T-cell (primary cell): ENCODE data around the gene HNRNPF. TPM values are rescaled to one million over a fixed set of nuclear protein-coding genes. Genes with fewer than 3 reads are reported as not detected.
A peak's percentile ranks its signal among the peaks of the same experiment; 100 is the strongest.
"Not testable (repeated sequence)": the region's sequence is repeated elsewhere in the genome, so short reads cannot be mapped to it uniquely, and the experiment has no call there.

Experiments
- ATAC-seq, 4 experiments: fragments of 200-7000 bp in 3 of 4; fragments of 150-1000 bp in 1 of 4; cut with Tn5 transposase; replicated peaks in 1 of 4; 1 replicate in 3 of 4; 2 replicates in 1 of 4; pipeline ENCODE4 v1.10.0; 2021; ENCODE audit warnings: moderate library complexity in 3 of 4, mild to moderate bottlenecking in 2 of 4, moderate number of reproducible peaks in 1 of 4
- CTCF ChIA-PET, 2 donors: fragments of 300-600 bp; sonication (Branson Sonifier 250); formaldehyde crosslinking; loops; one replicate each; lab custom pipeline; 2022; ENCODE audit warnings: antibody characterized with exemption in 2 of 2; lab: Charles Lee
- POLR2A ChIA-PET, 2 donors: fragments of 300-600 bp; sonication (Branson Sonifier 250); formaldehyde crosslinking; loops; one replicate each; lab custom pipeline; 2022; ENCODE audit warnings: antibody characterized with exemption in 2 of 2; lab: Charles Lee
- DNase-seq, 35 experiments: peaks; one replicate each; pipeline versions ENCODE4 v3.0.0 to v3.0.0-alpha.2; 2013 to 2023
- H3K27ac ChIP-seq: one replicate; pipeline ENCODE4 v1.5.1; 2013; ENCODE audit warnings: low read length
- H3K27me3 ChIP-seq, 2 experiments: replicated peaks in 1 of 2; 1 replicate in 1 of 2; 2 replicates in 1 of 2; pipeline versions ENCODE4 v1.6.1 to v1.7.0; 2013; ENCODE audit warnings: low read length in 1 of 2, mixed read lengths in 1 of 2; ENCODE audit not compliant: control insufficient read depth in 2 of 2, insufficient read depth in 2 of 2; ENCODE audit errors: extremely low read depth in 1 of 2
- H3K36me3 ChIP-seq, 2 donors: 1 replicate in 1 of 2; 2 replicates in 1 of 2; pipeline versions ENCODE4 v1.6.1 to v1.7.0; 2013; ENCODE audit warnings: low read length in 1 of 2; ENCODE audit not compliant: control insufficient read depth in 2 of 2, insufficient read depth in 1 of 2; ENCODE audit errors: extremely low read depth in 1 of 2
- H3K4me1 ChIP-seq, 2 experiments: 1 replicate in 1 of 2; 2 replicates in 1 of 2; pipeline versions ENCODE4 v1.6.1 to v1.7.0; 2013; ENCODE audit warnings: low read length in 2 of 2, mixed read lengths in 1 of 2; ENCODE audit not compliant: insufficient read depth in 2 of 2, control insufficient read depth in 1 of 2; ENCODE audit errors: extremely low read depth in 1 of 2
- H3K4me3 ChIP-seq, 2 donors: 1 replicate in 1 of 2; 2 replicates in 1 of 2; pipeline versions ENCODE4 v1.5.1 to v1.7.0; 2013; ENCODE audit warnings: mild to moderate bottlenecking in 2 of 2, low read length in 1 of 2, moderate library complexity in 1 of 2; ENCODE audit not compliant: control insufficient read depth in 1 of 2; ENCODE audit errors: extremely low read depth in 1 of 2
- H3K9me3 ChIP-seq: 2 replicates; pipeline ENCODE4 v1.7.0; 2013
- H3K27ac Mint-ChIP-seq, 2 donors: one replicate each; pipeline ENCODE4 v1.8.0; 2020 to 2021; ENCODE audit warnings: mild to moderate bottlenecking in 2 of 2, mixed read lengths in 2 of 2
- H3K27me3 Mint-ChIP-seq, 2 donors: one replicate each; pipeline ENCODE4 v1.8.0; 2021 to 2022; ENCODE audit warnings: mixed read lengths in 2 of 2
- H3K36me3 Mint-ChIP-seq: one replicate; pipeline ENCODE4 v1.8.0; 2021; ENCODE audit warnings: mixed read lengths
- H3K4me1 Mint-ChIP-seq, 3 donors: one replicate each; pipeline ENCODE4 v1.8.0; 2020 to 2022; ENCODE audit warnings: mixed read lengths in 3 of 3, mild to moderate bottlenecking in 1 of 3
- H3K4me3 Mint-ChIP-seq, 3 donors: one replicate each; pipeline ENCODE4 v1.8.0; 2020 to 2022; ENCODE audit warnings: mild to moderate bottlenecking in 3 of 3, mixed read lengths in 3 of 3, moderate library complexity in 3 of 3
- H3K9me3 Mint-ChIP-seq, 3 donors: one replicate each; pipeline ENCODE4 v1.8.0; 2020 to 2022; ENCODE audit warnings: mixed read lengths in 3 of 3
- WGBS: methylation state at CpG from one replicate; pipeline ENCODE4 v1.1.5; 2013; ENCODE audit warnings: missing lambda C conversion rate; ENCODE audit not compliant: insufficient coverage; 5-methylcytosine and 5-hydroxymethylcytosine counted together
- total RNA-seq, 35 experiments: library from RNA in 6 of 35; stranded (reverse) in 6 of 35; fragments of 120-200 nt in 1 of 35; gene quantifications; one replicate each; pipeline versions ENCODE4 v1.2.1 to v1.2.4 and lab custom pipeline; 2013 to 2026

The HNRNPF gene
- total RNA-seq, 5 donors from 2014 or later (not counting 1 experiment from before 2014, with no cell fraction given): 124 to 224 (median 206) TPM

GRCh38 chr10:43452356-43452914, 43.4 kb upstream of the HNRNPF start:
- Histone ChIP-seq H3K4me3 (peak overlapping the region in 1 of 2 donors; percentile 13), H3K27ac (peak overlapping the region; percentile 94), H3K9me3 (no peaks in the 10 kb centered on the region), H3K36me3 (no peaks in the 10 kb centered on the region), H3K4me1 (peaks cover 34 to 62% of the 10 kb centered on the region in 2 experiments), H3K27me3 (no peaks in the 10 kb centered on the region)
- H3K27me3 Mint-ChIP-seq: no peaks in the 10 kb centered on the region
- peaks cover 3% of the 10 kb centered on the region for H3K36me3 Mint-ChIP-seq
- CTCF ChIA-PET: interaction anchor here (0.6 to 1.7 kb wide), 5 partner anchors 10 to 641 kb away, joined by 3 to 5 read pairs (median 3); partner anchors contain the start of gene HNRNPF (in 1 of the 2)
- WGBS: 17% methylated on average over 3 of the region's 4 CpGs
- H3K27ac Mint-ChIP-seq: peak overlapping the region; percentile 97
- ATAC-seq (no peak), DNase-seq (no peak)
- peaks cover 48 to 49% (median 48%) of the 10 kb centered on the region in 3 donors for H3K4me1 Mint-ChIP-seq
- POLR2A ChIA-PET: interaction anchor here in 1 of 2 donors (0.6 to 1.3 kb wide), 3 partner anchors 15 to 56 kb away, joined by 3 to 6 read pairs (median 3); partner anchors contain the start of gene ZNF487
- peak overlapping the region; percentile 55 to 97 (median 57) for H3K4me3 Mint-ChIP-seq
- no peaks in the 10 kb centered on the region for H3K9me3 Mint-ChIP-seq

- Histone ChIP-seq H3K36me3 (no peaks in the 10 kb centered on the region), H3K27ac (no peak overlapping the region), H3K9me3 (no peaks in the 10 kb centered on the region), H3K27me3 (no peaks in the 10 kb centered on the region), H3K4me1 (peaks cover 17 to 34% of the 10 kb centered on the region in 2 experiments), H3K4me3 (no peak overlapping the region)
- Mint-ChIP-seq H3K36me3 (peaks cover 12% of the 10 kb centered on the region), H3K27ac (peak overlapping the region in 1 of 2 donors; percentile 75), H3K27me3 (no peaks in the 10 kb centered on the region), H3K4me1 (peaks cover 25 to 35% (median 33%) of the 10 kb centered on the region in 3 donors), H3K4me3 (no peak overlapping the region), H3K9me3 (no peaks in the 10 kb centered on the region)
- no CpG with 5 or more reads among the region's 2 CpGs for WGBS
- ChIA-PET POLR2A (interaction anchor here in 1 of 2 donors (0.7 to 1.0 kb wide), 2 partner anchors 12 to 174 kb away, joined by 6 read pairs; partner anchors contain the start of gene ZNF487), CTCF (interaction anchor here (0.6 to 1.0 kb wide), 7 partner anchors 12 to 847 kb away, joined by 3 to 5 read pairs (median 3); no protein-coding TSS in a partner anchor)
- DNase-seq: no peak
- ATAC-seq: no peak
Observed at GRCh38 chr10:43448742-43449141, 39.8 kb upstream of the HNRNPF start.

GRCh38 chr10:43446219-43447017, 37.4 kb upstream of the HNRNPF start:
- H3K27me3 ChIP-seq, H3K27ac ChIP-seq, ATAC-seq, H3K36me3 ChIP-seq, H3K4me3 ChIP-seq, H3K27me3 Mint-ChIP-seq, CTCF ChIA-PET, H3K9me3 Mint-ChIP-seq, DNase-seq, H3K27ac Mint-ChIP-seq, H3K9me3 ChIP-seq, H3K4me3 Mint-ChIP-seq: not testable (repeated sequence)
- WGBS: 97% methylated on average over 21 of the region's 53 CpGs
- peaks cover 0 to 11% of the 10 kb centered on the region in 2 experiments for H3K4me1 ChIP-seq
- POLR2A ChIA-PET: interaction anchor here in 1 of 2 donors (0.6 kb wide), 1 partner anchor 43 kb away, joined by 3 read pairs; no protein-coding TSS in a partner anchor
- Mint-ChIP-seq H3K36me3 (peaks cover 12% of the 10 kb centered on the region), H3K4me1 (peaks cover 3 to 12% (median 11%) of the 10 kb centered on the region in 3 donors)

GRCh38 chr10:43444897-43445466, 36.0 kb upstream of the HNRNPF start:
- Histone ChIP-seq H3K9me3 (no peaks in the 10 kb centered on the region), H3K27ac (peak overlapping the region; percentile 20), H3K27me3 (no peaks in the 10 kb centered on the region), H3K4me3 (no peak overlapping the region), H3K36me3 (no peaks in the 10 kb centered on the region), H3K4me1 (peaks cover 0 to 3% of the 10 kb centered on the region in 2 experiments)
- no peaks in the 10 kb centered on the region for H3K27me3 Mint-ChIP-seq
- ChIA-PET POLR2A (interaction anchor here (0.6 to 0.7 kb wide), 5 partner anchors 44 to 635 kb away, joined by 3 to 4 read pairs (median 4); no protein-coding TSS in a partner anchor), CTCF (interaction anchor here in 1 of 2 donors (0.7 kb wide), 1 partner anchor 54 kb away, joined by 3 read pairs; no protein-coding TSS in a partner anchor)
- no peaks in the 10 kb centered on the region for H3K9me3 Mint-ChIP-seq
- ATAC-seq (no peak), DNase-seq (no peak)
- peaks cover 12% of the 10 kb centered on the region for H3K36me3 Mint-ChIP-seq
- peaks cover 3 to 13% (median 12%) of the 10 kb centered on the region in 3 donors for H3K4me1 Mint-ChIP-seq
- peak overlapping the region in 1 of 3 donors; percentile 18 for H3K4me3 Mint-ChIP-seq
- WGBS: no CpG with 5 or more reads among the region's 2 CpGs
- peak overlapping the region in 1 of 2 donors; percentile 55 for H3K27ac Mint-ChIP-seq

GRCh38 chr10:43444323-43444722, 35.3 kb upstream of the HNRNPF start:
- Mint-ChIP-seq H3K4me1 (peaks cover 3 to 16% (median 12%) of the 10 kb centered on the region in 3 donors), H3K36me3 (peaks cover 12% of the 10 kb centered on the region), H3K9me3 (no peaks in the 10 kb centered on the region), H3K27ac (peak overlapping the region in 1 of 2 donors; percentile 31), H3K27me3 (no peaks in the 10 kb centered on the region), H3K4me3 (no peak overlapping the region)
- Histone ChIP-seq H3K9me3 (no peaks in the 10 kb centered on the region), H3K36me3 (no peaks in the 10 kb centered on the region), H3K4me1 (peaks cover 0 to 3% of the 10 kb centered on the region in 2 experiments), H3K27me3 (no peaks in the 10 kb centered on the region), H3K4me3 (no peak overlapping the region), H3K27ac (no peak overlapping the region)
- ChIA-PET POLR2A (interaction anchor here (0.6 to 0.7 kb wide), 5 partner anchors 43 to 634 kb away, joined by 3 to 4 read pairs (median 4); no protein-coding TSS in a partner anchor), CTCF (interaction anchor here in 1 of 2 donors (0.7 kb wide), 1 partner anchor 53 kb away, joined by 3 read pairs; no protein-coding TSS in a partner anchor)
- ATAC-seq (no peak), DNase-seq (no peak)
- 80% methylated on average over 3 of the region's 7 CpGs for WGBS
